ENCODE data around the gene UTY. TPM values are rescaled to one million over a fixed set of nuclear protein-coding genes. Genes with fewer than 3 reads are reported as not detected.

Gene UTY
- total RNA-seq, 1 experiment from 2014 or later, result not detected

DNA sequence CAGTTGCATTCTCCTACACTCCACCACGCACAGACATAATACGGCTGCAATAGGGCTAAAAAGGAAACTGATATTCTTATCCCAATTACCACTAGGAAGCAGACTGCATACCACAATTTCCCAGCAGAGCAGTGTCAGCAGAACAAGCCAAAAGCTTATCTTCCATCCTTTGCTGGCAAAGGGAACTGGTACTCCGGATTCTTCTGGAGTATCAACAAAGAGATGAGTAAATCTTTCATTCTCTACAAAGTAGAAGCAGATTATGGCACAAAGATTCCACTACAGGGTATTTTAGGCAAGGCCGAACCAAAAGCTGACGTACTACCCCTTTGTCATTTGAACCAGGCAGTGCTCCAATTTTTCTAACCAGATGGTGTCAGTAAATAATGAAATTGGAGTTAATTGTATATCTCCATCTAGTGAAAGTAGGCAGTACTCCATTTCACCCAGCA, 56.5 kb downstream of the UTY start:
- Histone ChIP-seq H3K27ac (ENCODE audit: insufficient read length, low read depth, low read length) (no peak overlapping the region), H3K4me2 (ENCODE audit: insufficient read depth, insufficient read length, low read length) (no peak overlapping the region)
- no peak for DNase-seq

More for the DNA sequence above, 56.5 kb downstream of the UTY start:
- Histone ChIP-seq H3K27me3 (ENCODE audit: insufficient read depth, low read length) (no peaks in the 10 kb centered on the region), H2AFZ (ENCODE audit: low read length) (no peak overlapping the region), H2BK120ac (ENCODE audit: low read depth, low read length, poor library complexity, severe bottlenecking) (no peak overlapping the region), H3K79me2 (ENCODE audit: insufficient read depth, low read length) (no peaks in the 10 kb centered on the region), H3K23ac (ENCODE audit: insufficient read length, low read depth, low read length) (no peak overlapping the region), H3K9ac (ENCODE audit: extremely low read depth, insufficient read length, low read length) (no peak overlapping the region), H3K14ac (ENCODE audit: insufficient read depth, low read length) (no peak overlapping the region), H2BK5ac (ENCODE audit: insufficient read length, low read length) (no peak overlapping the region), H2BK15ac (ENCODE audit: low read depth, low read length) (no peak overlapping the region), H4K5ac (ENCODE audit: insufficient read length, low read depth, low read length) (no peak overlapping the region), H3K56ac (ENCODE audit: insufficient read length, low read depth, low read length) (no peak overlapping the region), H4K91ac (ENCODE audit: insufficient read length, low read depth, low read length) (no peak overlapping the region), H3K4me1 (ENCODE audit: insufficient read depth, low read length) (no peaks in the 10 kb centered on the region), H4K20me1 (ENCODE audit: control insufficient read depth, insufficient read depth, insufficient read length) (no peaks in the 10 kb centered on the region), H4K8ac (replicated peaks; ENCODE audit: insufficient read length, low read depth, low read length) (no peak overlapping the region), H2BK12ac (ENCODE audit: insufficient read length, low read depth, low read length) (no peak overlapping the region), H2AK5ac (ENCODE audit: insufficient read length, low read length) (no peak overlapping the region), H3K23me2 (ENCODE audit: insufficient read length, low read depth, low read length, poor library complexity, severe bottlenecking) (no peaks in the 10 kb centered on the region), H3T11ph (ENCODE audit: low read length) (no peak overlapping the region), H3K18ac (ENCODE audit: insufficient read length, low read depth, low read length) (no peak overlapping the region), H3K79me1 (ENCODE audit: insufficient read depth, low read depth, low read length, poor library complexity, severe bottlenecking) (no peaks in the 10 kb centered on the region), H2BK20ac (ENCODE audit: low read depth, low read length, poor library complexity, severe bottlenecking) (no peak overlapping the region), H3K9me3 (ENCODE audit: control insufficient read depth, low read depth, low read length) (no peaks in the 10 kb centered on the region), H3K4ac (ENCODE audit: low read depth, low read length) (no peak overlapping the region)
- TF ChIP-seq, protein P1, sequence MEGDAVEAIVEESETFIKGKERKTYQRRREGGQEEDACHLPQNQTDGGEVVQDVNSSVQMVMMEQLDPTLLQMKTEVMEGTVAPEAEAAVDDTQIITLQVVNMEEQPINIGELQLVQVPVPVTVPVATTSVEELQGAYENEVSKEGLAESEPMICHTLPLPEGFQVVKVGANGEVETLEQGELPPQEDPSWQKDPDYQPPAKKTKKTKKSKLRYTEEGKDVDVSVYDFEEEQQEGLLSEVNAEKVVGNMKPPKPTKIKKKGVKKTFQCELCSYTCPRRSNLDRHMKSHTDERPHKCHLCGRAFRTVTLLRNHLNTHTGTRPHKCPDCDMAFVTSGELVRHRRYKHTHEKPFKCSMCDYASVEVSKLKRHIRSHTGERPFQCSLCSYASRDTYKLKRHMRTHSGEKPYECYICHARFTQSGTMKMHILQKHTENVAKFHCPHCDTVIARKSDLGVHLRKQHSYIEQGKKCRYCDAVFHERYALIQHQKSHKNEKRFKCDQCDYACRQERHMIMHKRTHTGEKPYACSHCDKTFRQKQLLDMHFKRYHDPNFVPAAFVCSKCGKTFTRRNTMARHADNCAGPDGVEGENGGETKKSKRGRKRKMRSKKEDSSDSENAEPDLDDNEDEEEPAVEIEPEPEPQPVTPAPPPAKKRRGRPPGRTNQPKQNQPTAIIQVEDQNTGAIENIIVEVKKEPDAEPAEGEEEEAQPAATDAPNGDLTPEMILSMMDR (conservative IDR thresholded peaks at IDR 0.05), result no peak
- WGBS (ENCODE audit: extremely low coverage, insufficient read length, low lambda C conversion rate), result no CpG with 5 or more reads among the region's 5 CpGs
- H3K27me3 Mint-ChIP-seq (ENCODE audit: low read depth), result no peaks in the 10 kb centered on the region
- H3K9me3 Mint-ChIP-seq, result no peaks in the 10 kb centered on the region
- H3K27ac Mint-ChIP-seq, result no peak overlapping the region
- H3K4me1 Mint-ChIP-seq, result no peaks in the 10 kb centered on the region
- H3K36me3 Mint-ChIP-seq (ENCODE audit: insufficient read depth in 1 of 3, low read depth in 3 of 3), result no peaks in the 10 kb centered on the region
- no peak overlapping the region for H3K4me3 Mint-ChIP-seq
